ENCODE data around the gene PYGM. TPM values are rescaled to one million over a fixed set of nuclear protein-coding genes. Genes with fewer than 3 reads are reported as not detected.

PYGM gene
- total RNA-seq, 1 experiment from 2014 or later = 3.6 TPM

- no peak for DNase-seq
- H3K27ac ChIP-seq (ENCODE audit: insufficient read length, low read depth, low read length) = no peak overlapping the region
- H3K4ac ChIP-seq (ENCODE audit: low read depth, low read length) = no peak overlapping the region
- no peak overlapping the region for H2BK12ac ChIP-seq (ENCODE audit: insufficient read length, low read depth, low read length)
- H4K5ac ChIP-seq (ENCODE audit: insufficient read length, low read depth, low read length) = no peak overlapping the region
- no peak overlapping the region for H4K8ac ChIP-seq (replicated peaks; ENCODE audit: insufficient read length, low read depth, low read length)
- Mint-ChIP-seq H3K9me3 (no peaks in the 10 kb centered on the region; a peak in 2 of 5 replicates), H3K27me3 (ENCODE audit: low read depth) (peaks cover 93% of the 10 kb centered on the region), H3K4me3 (no peak overlapping the region; a peak in 1 of 5 replicates), H3K4me1 (peaks cover 5 to 54% of the 10 kb centered on the region in 2 experiments), H3K27ac (no peak overlapping the region; a peak in 1 of 7 replicates), H3K36me3 (ENCODE audit: insufficient read depth in 1 of 3, low read depth in 3 of 3) (no peaks in the 10 kb centered on the region)
- WGBS (ENCODE audit: extremely low coverage, insufficient read length, low lambda C conversion rate) = no CpG with 5 or more reads among the region's 15 CpGs
- peaks cover 3% of the 10 kb centered on the region for H4K20me1 ChIP-seq (ENCODE audit: control insufficient read depth, insufficient read depth, insufficient read length)
- H3K23me2 ChIP-seq (ENCODE audit: insufficient read length, low read depth, low read length, poor library complexity, severe bottlenecking) = peaks cover 2% of the 10 kb centered on the region
- H3K14ac ChIP-seq (ENCODE audit: insufficient read depth, low read length) = no peak overlapping the region
- no peak overlapping the region for H2AK5ac ChIP-seq (ENCODE audit: insufficient read length, low read length)
- H3K18ac ChIP-seq (ENCODE audit: insufficient read length, low read depth, low read length) = no peak overlapping the region
- H2BK20ac ChIP-seq (ENCODE audit: low read depth, low read length, poor library complexity, severe bottlenecking) = no peak overlapping the region
- H2BK120ac ChIP-seq (ENCODE audit: low read depth, low read length, poor library complexity, severe bottlenecking) = no peak overlapping the region
- no peaks in the 10 kb centered on the region for H3K79me1 ChIP-seq (ENCODE audit: insufficient read depth, low read depth, low read length, poor library complexity, severe bottlenecking)
- no peak overlapping the region for H3K9ac ChIP-seq (ENCODE audit: extremely low read depth, insufficient read length, low read length)
- no peaks in the 10 kb centered on the region for H3K4me1 ChIP-seq (ENCODE audit: insufficient read depth, low read length)
- H2BK15ac ChIP-seq (ENCODE audit: low read depth, low read length) = no peak overlapping the region
- no peak overlapping the region for H3T11ph ChIP-seq (ENCODE audit: low read length)
- TF ChIP-seq CTCF (conservative IDR thresholded peaks at IDR 0.05) = no peak
- H3K79me2 ChIP-seq (ENCODE audit: insufficient read depth, low read length) = no peaks in the 10 kb centered on the region
- no peak overlapping the region for H2BK5ac ChIP-seq (ENCODE audit: insufficient read length, low read length)
- no peak overlapping the region for H3K23ac ChIP-seq (ENCODE audit: insufficient read length, low read depth, low read length)
- peaks cover 11% of the 10 kb centered on the region; the same call in 1 of the 2 replicates for H3K27me3 ChIP-seq (ENCODE audit: insufficient read depth, low read length)
- H2AFZ ChIP-seq (ENCODE audit: low read length) = no peak overlapping the region
- H3K9me3 ChIP-seq (ENCODE audit: control insufficient read depth, low read depth, low read length) = no peaks in the 10 kb centered on the region
- no peak overlapping the region for H3K56ac ChIP-seq (ENCODE audit: insufficient read length, low read depth, low read length)
- H4K91ac ChIP-seq (ENCODE audit: insufficient read length, low read depth, low read length) = no peak overlapping the region
- H3K4me2 ChIP-seq (ENCODE audit: insufficient read depth, insufficient read length, low read length) = no peak overlapping the region
Observed at GRCh38 chr11:64718084-64718779, 41.5 kb downstream of the PYGM start.

Measured in H9 (cell line).